HEK293T (cell line): ENCODE results near the gene PKIB.

ENCODE experiments used
- CTCF ChIA-PET: fragments of 350-600 bp; formaldehyde crosslinking; extraction: SDS; loops from one replicate; lab custom pipeline; 2021; ENCODE audit warnings: antibody characterized with exemption, inconsistent platforms; lab: Yijun Ruan, JAX
- POLR2A ChIA-PET: fragments of 350-600 bp; formaldehyde crosslinking; extraction: SDS; loops from one replicate; lab custom pipeline; 2020; ENCODE audit warnings: antibody characterized with exemption, inconsistent platforms; lab: Yijun Ruan, JAX
- DNase-seq: peaks from one replicate; pipeline ENCODE4 v3.0.0; 2012; ENCODE audit warnings: mixed read lengths; ENCODE audit errors: extremely low spot score
- FOXA1 ChIP-seq: fragments of 450-650 bp; IDR thresholded peaks from 2 replicates; pipeline ENCODE4 v1.6.1; 2016; ENCODE audit warnings: mild to moderate bottlenecking
- FOXM1 ChIP-seq: fragments of 450-650 bp; IDR thresholded peaks from 2 replicates; pipeline ENCODE4 v1.6.1; 2017; ENCODE audit warnings: mild to moderate bottlenecking, borderline replicate concordance
- HDGF ChIP-seq: fragments of 450-650 bp; IDR thresholded peaks from 2 replicates; pipeline ENCODE4 v1.6.1; 2017; ENCODE audit warnings: antibody characterized with exemption, borderline replicate concordance
- SP1 ChIP-seq: fragments of 450-650 bp; IDR thresholded peaks from 2 replicates; pipeline ENCODE4 v1.6.1; 2017
- SUZ12 ChIP-seq: fragments of 450-650 bp; IDR thresholded peaks from 2 replicates; pipeline ENCODE4 v1.6.1; 2016; ENCODE audit warnings: mild to moderate bottlenecking
- TARDBP ChIP-seq: fragments of 450-650 bp; IDR thresholded peaks from 2 replicates; pipeline ENCODE4 v1.6.1; 2016

PKIB gene

GRCh38 chr6:122770835-122771601 is 160.8 kb downstream of the PKIB start:
- POLR2A ChIA-PET, result no interaction called here
- TF ChIP-seq HDGF (no peak), TARDBP (no peak)
- DNase-seq, result no peak
- CTCF ChIA-PET, result interaction anchor here (0.5 to 0.6 kb wide), 2 partner anchors 12 to 284 kb away, joined by 3 read pairs; no protein-coding TSS in a partner anchor

- DNase-seq, result no peak
- ChIA-PET CTCF (no interaction called here), POLR2A (no interaction called here)
- TF ChIP-seq SP1 (no peak), FOXM1 (no peak), SUZ12 (no peak), FOXA1 (no peak)
Measured at GRCh38 chr6:122772724-122773415, 162.7 kb downstream of the PKIB start.
